Activated CD4-positive, CD25-positive, alpha-beta regulatory T cell treated with anti-CD3 and anti-CD28 coated beads, Interleukin-2, amount 50 U/mL, for 72 hours (primary cell): ENCODE results near the gene CUX1.
"Not testable (repeated sequence)": the region's sequence is repeated elsewhere in the genome, so short reads cannot be mapped to it uniquely, and the experiment has no call there.

ENCODE experiments used
- DNase-seq: peaks from one replicate; pipeline ENCODE4 v3.0.0; 2021

CUX1 gene

DNA sequence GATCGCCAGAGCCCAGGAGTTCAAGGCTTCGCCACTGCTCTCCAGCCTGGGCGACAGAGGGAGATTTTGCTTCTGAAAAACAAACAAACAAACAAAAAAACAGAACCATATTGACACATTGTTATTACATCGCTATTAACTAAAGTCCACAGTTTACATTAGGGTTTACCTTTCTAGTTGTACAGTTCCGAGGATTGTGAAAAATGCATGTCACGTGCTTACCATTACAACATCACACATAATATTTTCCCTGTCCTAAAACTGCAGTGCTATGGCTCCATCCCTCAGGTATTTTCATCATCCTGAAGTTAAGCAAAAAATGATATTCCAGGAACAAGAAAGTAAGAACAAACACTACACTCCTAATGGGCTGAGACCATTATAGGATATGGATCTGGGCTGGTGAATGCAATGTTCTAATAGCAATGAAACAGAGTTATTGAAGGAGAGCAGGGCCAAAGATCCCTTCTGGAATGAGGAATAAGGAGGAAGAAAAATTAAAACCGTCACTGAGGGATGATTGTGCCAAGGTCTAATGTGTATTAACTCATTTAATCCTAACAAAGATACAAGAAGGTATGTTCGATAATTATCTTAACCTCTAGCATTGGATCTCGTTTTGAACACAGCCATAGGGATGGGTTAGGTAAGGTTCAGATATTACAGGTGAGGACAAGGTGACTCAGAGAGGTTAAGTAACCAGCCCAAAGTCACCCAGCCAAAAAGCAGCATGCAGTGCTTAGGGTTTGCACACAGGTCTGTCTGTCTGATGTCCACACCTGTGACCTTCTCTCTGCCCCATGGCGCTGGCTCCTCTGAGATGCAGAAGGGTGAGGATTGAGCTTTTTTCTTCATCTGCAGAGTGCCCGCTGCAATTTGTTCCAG, 14.0 kb upstream of the CUX1 start:
- DNase-seq: no peak

DNA sequence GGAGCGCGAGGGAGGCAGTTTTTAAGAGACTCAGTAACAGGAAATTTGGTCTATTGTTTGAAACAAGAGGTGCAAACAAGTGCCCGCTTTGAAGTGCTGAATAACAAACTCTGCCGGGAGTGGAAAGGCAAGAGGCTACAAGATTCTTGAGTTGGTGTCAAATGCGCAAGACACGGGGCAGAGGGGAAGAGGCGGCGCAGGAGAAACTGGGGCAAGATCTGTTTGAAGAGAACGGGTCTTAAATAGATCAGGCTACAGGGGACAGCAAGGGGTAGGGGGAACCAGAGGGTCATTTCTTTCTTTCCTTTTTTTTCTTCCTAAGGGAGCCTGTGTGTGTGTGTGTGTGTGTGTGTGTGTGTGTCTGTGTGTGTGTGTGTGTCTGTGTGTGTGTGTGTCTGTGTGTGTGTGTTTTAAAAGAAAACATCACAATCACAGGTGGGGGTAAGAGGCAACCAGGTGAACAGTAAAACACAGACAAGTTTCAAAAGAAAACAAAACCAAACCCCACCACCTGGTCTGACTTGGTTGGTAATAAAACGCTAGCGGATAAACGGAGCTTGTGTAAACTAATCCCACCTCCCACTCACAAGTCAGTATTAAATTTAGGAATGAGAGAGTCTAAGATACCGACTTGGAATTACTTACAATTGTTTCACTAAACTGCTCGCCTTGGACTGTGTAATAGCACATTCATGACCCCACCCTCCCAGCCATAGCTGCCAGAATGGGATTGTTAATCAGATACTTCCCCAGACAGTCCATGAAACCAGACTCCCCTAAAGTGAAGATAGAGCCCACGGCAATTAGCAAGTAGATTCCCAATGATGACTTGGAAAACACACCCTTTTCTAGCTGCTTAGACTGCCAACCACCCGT, 13.1 kb upstream of the CUX1 start:
- no peak for DNase-seq

DNA sequence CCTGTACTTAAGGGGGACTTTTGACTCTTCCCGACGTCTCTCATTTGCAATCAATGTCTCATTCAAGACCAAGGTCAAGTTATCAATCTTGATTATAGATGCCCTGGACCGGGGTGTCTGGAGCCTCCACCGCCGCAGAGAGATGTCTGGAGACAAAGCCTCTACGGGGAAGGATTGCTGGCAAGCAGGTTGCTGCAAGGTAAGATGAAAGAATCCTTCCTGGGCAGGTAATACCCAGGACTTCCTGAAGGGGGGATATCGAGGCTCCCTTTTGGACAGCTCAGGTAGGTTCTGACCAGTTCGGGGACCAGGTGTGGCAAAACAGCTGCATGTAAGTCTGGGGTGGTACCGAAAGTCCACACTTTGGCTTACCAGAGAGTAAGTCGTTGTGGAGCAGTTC, 12.5 kb upstream of the CUX1 start:
- no peak for DNase-seq

DNA sequence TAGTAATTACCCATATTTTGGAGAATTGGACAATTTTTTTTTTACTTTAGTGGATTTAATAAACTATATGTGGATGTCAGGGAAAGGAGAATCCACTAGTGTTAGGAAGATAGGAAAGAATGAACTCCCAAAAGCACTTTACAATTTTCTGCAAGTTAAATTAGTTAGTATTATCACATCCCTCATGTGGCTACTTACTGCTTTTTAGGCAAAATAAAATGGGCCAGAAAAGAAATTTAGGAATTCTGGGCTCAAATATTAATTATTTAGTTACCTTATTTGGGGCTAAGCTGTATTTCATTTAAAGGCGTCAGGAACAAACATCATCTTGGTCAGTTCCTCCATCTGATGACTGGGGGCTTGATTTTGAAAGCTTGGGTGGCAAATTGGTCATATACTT, 4.8 kb upstream of the CUX1 start:
- no peak for DNase-seq

DNA sequence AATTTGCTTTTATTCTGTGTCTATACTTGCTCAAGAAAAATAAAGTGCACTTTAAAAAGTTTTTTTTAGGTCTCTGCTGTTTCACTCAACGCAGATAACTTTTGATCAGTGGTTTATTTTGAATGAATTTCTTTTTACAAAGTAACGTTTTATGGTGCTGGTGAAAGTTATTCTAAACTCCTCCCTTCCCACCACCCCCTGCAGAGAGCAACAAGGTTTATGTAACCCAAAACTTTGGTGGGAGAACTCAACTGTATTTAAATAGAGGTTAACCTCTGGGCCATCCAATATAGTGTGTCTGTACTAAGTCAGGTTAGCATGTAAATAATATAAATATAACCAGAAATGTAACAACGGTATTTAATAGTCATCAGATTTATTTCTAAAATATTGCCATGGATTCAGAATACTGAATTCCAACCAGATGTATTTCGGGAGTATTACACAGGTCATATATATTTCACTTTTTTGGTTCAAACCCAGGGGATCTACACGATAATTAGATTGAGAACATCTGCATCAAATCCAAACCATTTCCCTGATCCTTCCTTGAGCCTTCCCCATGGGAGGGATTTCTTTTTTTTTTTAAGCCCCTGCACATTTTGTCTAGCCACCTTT, 3.9 kb upstream of the CUX1 start:
- no peak for DNase-seq

DNA sequence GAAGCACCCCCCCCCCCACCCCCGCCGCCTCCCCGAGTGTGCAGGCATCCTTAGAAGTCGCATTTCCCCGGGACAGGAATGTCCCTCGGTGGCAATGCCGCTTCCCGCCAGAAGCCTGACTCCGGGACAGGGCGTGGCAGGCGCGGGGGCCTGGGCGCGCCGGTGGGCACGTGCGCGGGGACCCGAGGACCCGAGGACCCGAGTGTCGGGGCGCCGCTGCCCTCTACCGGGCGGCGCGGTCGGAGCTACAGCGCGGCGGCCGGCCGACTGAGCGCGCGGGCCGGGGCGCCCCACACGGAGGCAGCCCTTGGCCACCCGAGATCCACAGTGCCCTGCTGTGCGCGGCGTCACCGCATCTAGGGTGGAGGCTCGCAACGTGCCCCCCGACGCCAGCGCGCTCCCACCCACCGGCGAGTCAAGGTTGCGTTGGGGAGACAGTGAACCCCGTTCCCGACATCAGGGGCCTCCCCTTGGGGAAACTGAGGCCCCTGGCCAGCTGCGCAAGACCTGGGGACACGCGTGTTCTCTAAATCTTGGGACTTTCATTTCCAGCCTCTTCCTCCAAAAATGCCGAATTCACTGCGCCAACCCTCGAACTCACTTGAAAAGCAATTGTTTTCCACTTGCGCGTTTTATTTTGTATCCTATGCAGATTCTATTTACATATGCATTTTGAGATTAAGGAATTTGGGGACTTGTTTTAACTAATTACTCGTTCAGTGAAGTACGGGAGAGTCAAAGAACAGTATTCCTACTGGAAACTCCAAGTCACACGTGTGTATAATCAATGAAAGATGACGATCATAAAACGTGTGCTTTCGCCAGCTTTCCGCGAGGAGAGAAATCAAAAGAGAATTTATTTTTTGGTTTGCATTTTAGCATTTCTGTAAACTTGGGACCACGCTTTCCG, 3.1 kb upstream of the CUX1 start:
- DNase-seq: peak; percentile 58

DNA sequence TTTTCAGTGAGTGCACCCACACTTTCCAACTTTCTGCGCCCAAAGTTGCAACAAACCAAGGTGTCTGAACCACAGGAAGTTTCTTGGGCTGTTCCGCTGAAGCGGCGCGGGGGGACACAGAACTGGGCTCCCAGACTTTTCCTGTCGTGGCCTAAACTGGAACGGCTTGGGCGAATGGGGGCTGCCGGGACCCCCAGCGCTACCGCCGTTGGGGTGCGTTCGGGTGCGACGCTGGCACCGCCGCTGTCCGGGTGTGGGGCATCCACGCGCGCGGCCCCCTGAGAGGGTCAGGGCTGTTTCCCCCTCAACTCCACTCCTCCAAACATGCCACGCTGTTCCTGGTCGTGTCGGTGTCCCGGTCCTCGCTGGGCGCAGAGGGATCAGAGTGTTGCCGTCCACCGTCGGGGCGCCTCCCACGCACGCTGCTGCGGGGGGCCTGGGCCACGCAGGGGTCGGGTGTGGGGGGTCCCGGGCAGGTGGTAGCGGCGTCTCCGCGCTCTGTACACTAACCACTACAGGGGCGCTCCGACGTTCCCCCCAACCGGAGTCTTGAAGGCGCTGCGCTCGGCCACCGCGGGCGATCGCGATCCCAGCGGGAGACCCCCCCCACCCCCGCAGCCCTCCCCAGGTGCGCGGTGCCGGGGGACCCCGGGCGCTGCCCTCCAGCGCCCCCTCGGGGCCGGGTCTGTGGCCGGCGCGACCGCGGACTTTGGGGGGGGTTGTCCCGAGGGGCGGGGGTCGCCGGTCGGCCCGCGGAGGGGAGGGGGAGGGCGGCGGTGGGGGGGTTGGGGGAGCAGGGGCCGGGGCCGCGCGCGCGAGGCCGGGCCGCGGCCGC, 2.2 kb upstream of the CUX1 start:
- DNase-seq: peak; percentile 41

DNA sequence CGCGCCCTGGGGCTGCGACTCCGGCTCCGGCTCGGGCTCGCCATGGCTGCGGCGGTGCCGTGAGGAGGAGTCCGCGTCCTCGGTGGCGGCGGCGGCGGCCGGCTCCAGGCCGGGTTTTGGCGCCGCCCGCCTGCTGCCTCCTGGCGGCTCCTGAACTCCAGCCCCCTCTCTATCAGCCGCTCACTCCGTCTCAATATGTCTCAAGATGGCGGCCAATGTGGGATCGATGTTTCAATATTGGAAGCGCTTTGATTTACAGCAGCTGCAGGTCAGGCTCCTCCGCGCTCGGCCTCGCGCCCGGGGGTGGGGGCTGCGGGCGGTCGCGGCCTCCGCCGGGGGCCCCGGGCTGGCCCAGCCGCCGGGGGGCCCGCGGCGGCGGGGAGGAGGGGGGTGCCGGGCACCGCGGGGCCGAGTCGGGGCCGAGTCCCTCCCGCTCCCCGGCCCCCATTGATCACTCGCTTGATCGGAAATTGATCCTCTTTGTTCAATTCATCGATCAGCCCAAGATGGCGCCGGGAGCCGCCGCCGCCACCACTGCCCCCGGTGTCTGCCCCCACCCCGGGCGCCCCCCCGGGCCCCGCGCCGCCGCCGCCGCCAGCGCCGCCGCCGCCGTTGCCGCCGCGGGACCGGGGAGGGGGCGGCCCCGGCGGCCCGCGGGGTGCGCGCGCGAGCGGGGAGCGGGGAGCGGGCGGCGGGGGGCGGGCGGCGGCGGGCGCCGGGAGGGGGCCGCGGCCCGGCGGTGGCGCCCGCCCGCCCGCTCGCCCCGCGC, 1.4 kb upstream of the CUX1 start:
- peak; percentile 66 for DNase-seq

DNA sequence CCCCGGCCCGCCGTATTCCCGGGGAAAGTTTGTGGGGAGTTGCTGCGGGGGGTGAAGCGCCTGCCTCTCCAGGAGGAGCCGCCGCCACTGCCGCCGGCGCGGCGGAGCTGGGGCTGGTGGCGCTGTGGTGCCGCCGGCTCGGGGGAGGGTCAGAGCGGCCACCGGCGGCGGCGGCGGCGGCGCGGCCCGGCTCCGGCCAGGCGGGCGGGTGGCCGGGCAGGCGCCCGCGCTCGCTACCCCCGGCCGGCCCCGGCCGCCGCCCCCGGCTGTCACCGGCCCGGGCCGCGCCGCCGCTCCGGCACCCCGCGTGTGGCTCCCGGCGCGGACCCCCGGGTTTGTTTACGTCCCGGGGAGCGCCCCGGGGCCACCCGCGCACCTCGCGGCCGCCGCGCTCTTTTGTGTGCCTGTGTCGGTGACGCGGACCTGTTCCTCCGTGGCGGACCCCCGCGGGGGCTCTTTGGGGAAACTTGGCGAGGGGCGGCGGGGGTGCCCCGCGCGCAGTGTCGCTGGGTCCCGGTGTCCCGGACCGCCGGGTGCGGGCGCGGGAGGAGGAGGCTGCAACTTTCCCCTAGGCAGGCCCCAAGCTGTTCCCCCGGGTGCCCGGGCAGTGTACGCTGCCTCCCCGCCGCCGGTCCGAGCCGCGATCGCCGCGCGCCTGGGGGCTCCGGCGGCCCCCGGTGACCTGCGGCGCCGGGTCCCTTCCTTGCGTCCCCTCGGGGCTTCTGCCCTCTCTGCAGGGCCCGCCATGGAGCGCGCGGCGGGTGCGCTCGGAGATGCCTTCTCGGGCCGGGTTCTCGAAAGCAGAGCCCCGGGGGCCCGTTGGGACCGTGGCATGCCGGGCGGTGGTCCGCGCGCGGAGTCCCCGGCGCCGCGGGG, 593 bp upstream of the CUX1 start:
- peak; percentile 42 for DNase-seq

DNA sequence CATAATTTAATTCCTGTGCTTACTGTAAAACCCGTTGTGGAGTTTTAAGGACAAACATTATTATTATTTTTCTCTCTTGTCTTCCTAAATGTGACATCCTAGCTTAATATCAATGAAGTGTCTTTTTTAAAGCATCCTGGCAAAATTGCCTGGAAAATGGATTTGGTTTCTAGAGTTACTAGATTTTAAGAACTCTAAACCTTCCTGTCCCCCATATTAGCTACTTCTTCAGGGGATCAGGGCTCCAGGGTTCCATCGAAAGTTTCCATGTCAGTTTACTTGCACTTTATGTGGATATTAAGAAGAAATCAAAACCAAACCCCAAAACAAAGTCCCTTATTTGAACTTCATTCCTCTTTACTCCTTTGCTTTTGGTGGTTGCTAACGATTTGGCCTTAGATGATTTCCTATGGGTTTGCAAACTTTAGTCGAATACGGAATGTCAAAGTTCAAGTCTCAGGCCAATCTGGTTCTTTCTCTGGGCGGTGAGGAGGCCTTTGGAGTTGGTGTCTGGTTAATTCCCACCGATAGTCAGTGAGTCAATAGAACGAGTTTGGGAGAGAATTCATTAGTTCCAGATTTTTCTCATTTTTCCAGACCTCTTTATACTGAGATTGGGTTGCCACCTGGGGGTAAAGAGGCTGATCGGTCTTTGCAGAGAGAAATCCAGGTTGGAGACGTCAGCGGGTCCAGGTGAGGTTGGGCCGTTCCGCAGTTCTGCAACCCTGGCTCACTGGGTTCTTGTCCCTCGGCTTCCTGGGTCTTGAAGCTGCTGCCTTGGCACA, 1.1 kb downstream of the CUX1 start:
- no peak for DNase-seq

DNA sequence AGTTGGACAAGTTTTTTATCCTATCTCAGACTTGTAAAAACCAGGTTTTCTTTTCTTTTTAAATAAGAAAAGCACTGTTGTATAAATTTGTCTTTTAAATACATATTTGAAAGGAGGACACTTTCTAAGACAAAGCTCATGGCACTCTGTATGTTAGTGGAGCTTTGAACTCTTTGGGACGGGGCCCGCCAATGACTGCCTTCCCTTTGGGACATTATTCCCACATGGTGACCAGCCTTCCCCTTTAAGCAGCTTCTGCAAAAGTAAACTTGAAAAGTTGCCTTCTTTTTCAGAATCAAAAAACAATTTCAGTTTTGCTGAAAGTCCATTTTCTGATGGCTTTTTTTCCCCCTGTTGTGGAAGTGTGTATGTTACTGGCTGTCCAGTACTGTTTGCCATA, 1.8 kb downstream of the CUX1 start:
- DNase-seq: no peak

DNA sequence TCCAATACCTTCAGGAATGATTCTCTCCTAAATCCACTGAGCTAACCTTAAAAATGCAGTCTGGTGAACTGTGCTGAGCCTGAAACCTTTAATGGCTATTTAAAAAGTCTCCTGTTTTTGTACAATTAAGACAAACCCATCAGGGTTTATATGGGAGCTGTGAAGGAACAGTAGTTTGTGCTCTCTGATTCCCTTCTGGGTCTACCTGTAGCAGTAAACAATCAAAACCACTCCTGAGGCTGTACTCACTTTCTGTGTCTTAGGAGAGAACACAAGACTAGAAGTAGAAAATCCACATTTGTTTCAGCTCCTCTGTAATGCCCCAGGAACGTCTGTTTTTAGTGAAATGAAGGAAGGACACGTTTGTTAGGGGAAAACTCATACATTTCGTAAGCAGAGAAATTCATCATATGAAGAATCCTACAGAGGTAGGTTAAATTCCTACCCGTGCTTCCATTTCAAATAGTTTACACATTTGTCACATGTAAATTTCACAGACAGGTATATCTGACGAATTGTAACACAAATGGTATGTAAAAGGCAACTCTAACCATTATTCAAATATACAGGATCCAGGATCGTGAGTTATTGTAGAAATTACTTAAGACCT, 2.6 kb downstream of the CUX1 start:
- DNase-seq: no peak

DNA sequence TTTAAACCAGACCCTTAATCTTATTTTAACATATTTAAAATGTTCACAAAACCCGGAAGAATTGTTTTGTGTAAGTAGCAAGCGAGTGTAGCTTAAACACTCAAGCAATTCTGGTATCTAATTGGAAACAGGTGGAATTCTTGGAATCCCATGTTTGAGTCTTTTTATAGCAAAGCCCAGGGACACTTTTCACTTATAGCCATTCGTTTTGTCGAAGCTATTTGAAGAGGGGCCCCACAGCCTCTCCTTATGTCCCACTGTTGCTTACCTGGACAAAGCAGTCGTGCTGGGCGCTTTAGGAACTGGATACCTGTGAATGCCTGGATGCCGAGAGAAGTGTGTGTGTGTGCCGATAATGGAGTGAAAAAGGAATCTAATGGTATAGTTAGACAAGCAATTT, 3.3 kb downstream of the CUX1 start:
- no peak for DNase-seq

DNA sequence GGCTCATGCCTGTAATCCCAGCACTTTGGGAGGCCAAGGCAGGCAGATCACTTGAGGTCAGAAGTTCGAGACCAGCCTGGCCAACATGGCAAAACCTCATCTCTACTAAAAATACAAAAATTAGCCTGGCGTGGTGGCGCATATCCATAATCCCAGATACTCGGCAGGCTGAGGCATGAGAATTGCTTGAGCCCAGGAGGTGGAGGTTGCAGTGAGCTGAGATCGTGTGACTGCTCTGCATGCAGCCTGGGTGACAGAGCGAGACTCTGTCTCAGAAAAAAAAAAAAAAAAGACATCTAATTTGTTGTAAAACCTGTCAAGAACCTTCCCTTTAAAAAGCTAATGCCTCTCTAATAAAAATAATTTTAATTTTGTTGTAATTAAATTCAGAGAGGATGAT, 5.2 kb downstream of the CUX1 start:
- DNase-seq: not testable (repeated sequence)

DNA sequence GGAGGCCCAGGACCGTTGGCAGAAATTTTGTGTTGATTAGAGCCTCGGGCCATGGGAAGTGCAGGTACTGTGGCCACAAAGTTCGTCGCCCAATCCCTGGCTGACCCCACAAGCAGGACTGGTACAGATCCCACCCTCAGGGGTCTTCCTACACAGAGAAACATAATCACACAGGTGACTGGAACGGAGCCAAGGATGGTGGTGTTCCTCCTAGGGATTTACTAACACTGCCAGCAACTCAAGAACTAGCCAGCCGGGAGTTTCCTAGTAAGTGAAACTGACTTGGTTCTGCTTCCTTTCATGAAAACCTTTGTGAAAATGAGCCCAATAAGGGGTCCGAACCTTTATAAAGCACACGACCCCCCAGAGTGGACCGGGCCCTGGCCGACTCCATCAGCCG, 5.7 kb downstream of the CUX1 start:
- no peak for DNase-seq

DNA sequence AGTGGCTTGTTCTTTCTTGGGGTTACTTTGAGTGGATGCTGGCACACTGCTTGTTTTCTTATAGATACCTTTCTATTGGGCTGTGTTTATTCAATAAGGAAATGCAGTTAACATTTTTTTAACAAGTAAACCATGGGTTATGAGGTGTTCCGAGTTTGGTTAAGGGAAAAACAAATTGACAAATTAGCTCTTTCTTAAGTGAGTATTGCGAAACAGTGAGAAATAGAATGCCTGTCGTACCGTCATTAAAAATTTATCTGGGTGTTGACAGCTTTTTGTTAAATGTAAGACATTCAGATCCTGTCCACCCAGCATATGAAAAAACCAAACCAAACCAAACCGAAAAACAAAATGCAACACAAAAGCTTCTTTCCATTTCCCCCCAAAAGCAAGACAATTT, 6.2 kb downstream of the CUX1 start:
- no peak for DNase-seq

DNA sequence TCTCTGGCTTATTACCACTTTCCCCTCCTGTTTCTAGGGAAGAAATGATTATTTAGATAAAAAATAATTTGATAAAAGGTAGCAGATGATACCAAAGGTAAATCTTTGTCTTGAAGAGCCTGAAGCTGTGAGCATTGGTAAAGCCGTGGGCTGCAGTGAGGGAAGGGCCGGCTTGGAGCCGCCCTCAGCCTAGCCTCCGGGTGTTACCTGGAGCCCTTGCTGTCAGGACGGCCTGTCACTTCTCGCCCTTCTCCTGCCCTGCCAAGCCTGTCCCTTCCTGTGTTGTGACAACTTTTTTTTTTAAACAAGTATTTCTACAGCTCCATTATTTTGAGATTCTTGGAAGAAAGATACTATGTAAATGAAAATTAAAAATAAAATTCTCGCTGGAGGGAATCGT, 7.0 kb downstream of the CUX1 start:
- no peak for DNase-seq

DNA sequence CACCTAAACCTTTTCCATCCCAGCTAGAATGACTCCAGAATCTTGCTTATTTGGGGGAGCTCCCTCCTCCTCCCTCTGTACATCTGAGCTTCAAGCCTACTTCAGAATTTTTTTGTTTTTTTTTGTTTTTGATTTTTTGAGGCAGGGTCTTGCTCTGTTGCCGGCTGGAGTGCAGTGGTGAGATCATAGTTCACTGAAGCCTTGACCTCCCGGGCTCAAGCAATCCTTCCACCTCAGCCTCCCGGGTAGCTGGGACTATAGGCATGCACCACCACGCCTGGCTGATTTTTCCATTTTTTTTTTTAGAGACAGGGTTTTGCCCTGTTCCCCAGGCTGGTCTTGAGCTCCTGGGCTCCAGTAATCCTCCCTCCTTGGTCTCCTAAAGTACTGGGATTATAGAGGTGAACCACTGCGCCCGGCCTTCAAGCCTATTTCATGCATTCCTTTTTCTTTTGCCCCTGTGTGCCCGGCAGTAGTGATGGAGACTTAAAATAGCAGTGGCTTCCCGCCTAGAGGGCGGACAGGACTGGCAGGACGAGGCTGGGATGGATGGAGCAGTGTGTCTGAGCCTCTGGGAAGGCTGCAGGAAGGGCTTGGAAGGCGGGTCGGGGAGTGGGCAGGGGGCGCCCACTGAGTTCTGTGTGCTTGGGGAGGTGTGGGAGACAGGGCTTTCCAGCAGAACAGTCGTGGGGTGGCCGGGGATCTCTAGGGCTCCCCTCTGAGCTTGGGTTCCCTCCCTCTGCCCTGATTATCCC, 8.8 kb downstream of the CUX1 start:
- no peak for DNase-seq
